GDM1 (cell line): Measurements from ENCODE around the gene GPR27.

Experiments
- DNase-seq: peaks from one replicate; lab custom pipeline; 2025; lab: John Stamatoyannopoulos, UW

Gene GPR27

GRCh38 chr3:71753701-71754609 is at the start of gene GPR27:
TSS of gene GPR27 (plus strand) at chr3:71753855. CDS start at chr3:71754050, 195 bp downstream.
- DNase-seq = no peak

GRCh38 chr3:71704915-71705314 is 48.7 kb upstream of the GPR27 start:
- DNase-seq = no peak

- no peak for DNase-seq
Observed at GRCh38 chr3:71705681-71706080, 48.0 kb upstream of the GPR27 start.

- DNase-seq = no peak
Observed at GRCh38 chr3:71707595-71707994, 46.1 kb upstream of the GPR27 start.

GRCh38 chr3:71708476-71709105 is 45.1 kb upstream of the GPR27 start:
- DNase-seq = no peak

- no peak for DNase-seq
Observed at GRCh38 chr3:71709908-71710511, 43.6 kb upstream of the GPR27 start.

- DNase-seq = no peak
Observed at GRCh38 chr3:71710906-71711494, 42.7 kb upstream of the GPR27 start.

- no peak for DNase-seq
Observed at GRCh38 chr3:71713041-71713440, 40.6 kb upstream of the GPR27 start.

- no peak for DNase-seq
Observed at GRCh38 chr3:71714595-71714994, 39.1 kb upstream of the GPR27 start.

GRCh38 chr3:71718072-71718471 is 35.6 kb upstream of the GPR27 start:
- DNase-seq = no peak

- no peak for DNase-seq
Observed at GRCh38 chr3:71721002-71721401, 32.7 kb upstream of the GPR27 start.

- DNase-seq = no peak
Observed at GRCh38 chr3:71721651-71722157, 32.0 kb upstream of the GPR27 start.

- DNase-seq = no peak
Observed at GRCh38 chr3:71722693-71723092, 31.0 kb upstream of the GPR27 start.

GRCh38 chr3:71723452-71724170 is 30.0 kb upstream of the GPR27 start:
- DNase-seq = no peak

- no peak for DNase-seq
Observed at GRCh38 chr3:71724171-71724453, 29.5 kb upstream of the GPR27 start.

- no peak for DNase-seq
Observed at GRCh38 chr3:71724584-71725270, 28.9 kb upstream of the GPR27 start.

GRCh38 chr3:71725271-71725991 is 28.2 kb upstream of the GPR27 start, which contains the start of gene EIF4E3:
TSS of gene EIF4E3 (minus strand) at chr3:71725402. CDS start at chr3:71725367, 35 bp downstream.
- no peak for DNase-seq

- no peak for DNase-seq
Observed at GRCh38 chr3:71726146-71726545, 27.5 kb upstream of the GPR27 start.

GRCh38 chr3:71728632-71729342 is 24.9 kb upstream of the GPR27 start:
- no peak for DNase-seq

- DNase-seq = no peak
Observed at GRCh38 chr3:71732637-71733036, 21.0 kb upstream of the GPR27 start.
